Measurements from ENCODE around the gene CLCN1.
A peak's percentile ranks its signal among the peaks of the same experiment; 100 is the strongest.

The CLCN1 gene

DNA sequence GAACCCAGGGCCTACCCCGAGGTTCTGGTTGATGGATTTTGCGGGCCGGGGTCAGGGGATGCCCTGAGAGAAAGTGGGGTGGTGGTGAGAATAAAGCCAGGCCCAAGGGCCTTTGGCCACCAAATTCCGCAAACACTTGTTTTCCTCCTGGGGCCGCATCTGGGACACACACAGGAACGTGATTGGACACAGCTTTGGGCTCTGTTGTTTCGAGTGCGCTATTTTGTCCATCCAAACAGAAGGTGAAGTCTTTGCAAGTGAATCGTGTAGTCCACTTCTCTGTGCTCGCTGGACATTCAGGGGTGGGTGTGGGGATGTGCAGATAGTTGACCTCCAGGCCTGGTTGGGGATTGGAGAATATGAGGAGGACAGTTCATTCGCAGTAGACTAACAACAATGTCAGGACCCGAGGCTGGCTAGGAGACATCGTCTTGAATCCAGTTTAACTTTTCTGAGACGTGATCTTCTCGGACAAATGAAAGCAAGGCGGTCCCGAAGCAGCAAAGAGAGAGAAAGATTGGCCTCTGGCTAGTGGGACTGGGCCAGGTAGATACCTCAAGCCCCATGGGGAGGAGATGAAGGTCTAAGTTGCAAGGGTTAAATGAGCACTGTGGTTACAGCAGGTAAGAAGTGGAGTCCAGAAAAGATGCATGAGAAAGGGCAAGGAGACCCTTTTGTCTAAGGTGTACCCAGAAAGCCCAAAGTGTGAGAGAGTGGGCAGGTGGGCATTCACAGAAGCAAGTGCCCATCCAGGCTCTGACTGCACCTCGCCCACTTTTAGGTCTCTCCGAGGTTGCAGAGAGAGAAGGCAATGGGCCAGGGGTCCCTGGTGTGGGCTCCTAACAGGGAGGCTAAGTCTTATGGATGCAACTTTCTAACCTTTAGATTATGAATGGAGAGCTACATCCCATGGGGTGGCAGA lies 47.4 kb downstream of the CLCN1 start:
- no peak overlapping the region for H3K4me3 ChIP-seq (ENCODE audit: low read depth, low read length)
- no peak for DNase-seq (ENCODE audit: low read depth)
- TF ChIP-seq, protein P1, sequence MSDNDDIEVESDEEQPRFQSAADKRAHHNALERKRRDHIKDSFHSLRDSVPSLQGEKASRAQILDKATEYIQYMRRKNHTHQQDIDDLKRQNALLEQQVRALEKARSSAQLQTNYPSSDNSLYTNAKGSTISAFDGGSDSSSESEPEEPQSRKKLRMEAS (IDR thresholded peaks at IDR 0.05; ENCODE audit: low read depth, low read length) = no peak
- TF ChIP-seq, protein P2, sequence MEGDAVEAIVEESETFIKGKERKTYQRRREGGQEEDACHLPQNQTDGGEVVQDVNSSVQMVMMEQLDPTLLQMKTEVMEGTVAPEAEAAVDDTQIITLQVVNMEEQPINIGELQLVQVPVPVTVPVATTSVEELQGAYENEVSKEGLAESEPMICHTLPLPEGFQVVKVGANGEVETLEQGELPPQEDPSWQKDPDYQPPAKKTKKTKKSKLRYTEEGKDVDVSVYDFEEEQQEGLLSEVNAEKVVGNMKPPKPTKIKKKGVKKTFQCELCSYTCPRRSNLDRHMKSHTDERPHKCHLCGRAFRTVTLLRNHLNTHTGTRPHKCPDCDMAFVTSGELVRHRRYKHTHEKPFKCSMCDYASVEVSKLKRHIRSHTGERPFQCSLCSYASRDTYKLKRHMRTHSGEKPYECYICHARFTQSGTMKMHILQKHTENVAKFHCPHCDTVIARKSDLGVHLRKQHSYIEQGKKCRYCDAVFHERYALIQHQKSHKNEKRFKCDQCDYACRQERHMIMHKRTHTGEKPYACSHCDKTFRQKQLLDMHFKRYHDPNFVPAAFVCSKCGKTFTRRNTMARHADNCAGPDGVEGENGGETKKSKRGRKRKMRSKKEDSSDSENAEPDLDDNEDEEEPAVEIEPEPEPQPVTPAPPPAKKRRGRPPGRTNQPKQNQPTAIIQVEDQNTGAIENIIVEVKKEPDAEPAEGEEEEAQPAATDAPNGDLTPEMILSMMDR (IDR thresholded peaks at IDR 0.05; ENCODE audit: low read depth, low read length) = no peak
- TF ChIP-seq POLR2A (IDR thresholded peaks at IDR 0.05; ENCODE audit: extremely low read depth, insufficient read length) (no peak), MYC (IDR thresholded peaks at IDR 0.05; ENCODE audit: low read depth, low read length) (no peak)

DNA sequence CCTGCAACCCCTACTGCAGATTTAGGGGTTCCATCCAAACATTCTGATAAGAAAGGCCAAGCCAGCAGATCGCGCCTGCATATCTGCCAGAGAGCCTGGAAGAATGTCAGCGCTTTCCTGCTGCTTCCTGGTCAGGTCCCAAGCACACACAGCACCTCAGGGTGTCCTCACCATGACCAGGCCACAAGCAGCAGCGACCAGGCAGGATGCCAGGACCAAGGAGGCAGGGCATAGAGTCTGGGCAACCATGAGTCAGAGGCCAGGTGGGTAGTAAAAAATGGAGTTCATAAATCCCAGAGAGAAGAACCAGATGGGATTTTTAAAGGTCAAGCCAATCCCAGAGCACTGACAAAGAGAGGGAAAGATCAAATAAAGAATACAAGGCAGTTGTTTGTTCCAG lies 52.1 kb downstream of the CLCN1 start:
- no peak overlapping the region for H3K4me3 ChIP-seq (ENCODE audit: low read depth, low read length)
- TF ChIP-seq, protein P1 (IDR thresholded peaks at IDR 0.05; ENCODE audit: low read depth, low read length) = no peak
- no peak for TF ChIP-seq MYC (IDR thresholded peaks at IDR 0.05; ENCODE audit: low read depth, low read length)
- TF ChIP-seq, protein P2 (IDR thresholded peaks at IDR 0.05; ENCODE audit: low read depth, low read length) = no peak
- no peak for TF ChIP-seq POLR2A (IDR thresholded peaks at IDR 0.05; ENCODE audit: extremely low read depth, insufficient read length)
- DNase-seq (ENCODE audit: low read depth) = no peak

DNA sequence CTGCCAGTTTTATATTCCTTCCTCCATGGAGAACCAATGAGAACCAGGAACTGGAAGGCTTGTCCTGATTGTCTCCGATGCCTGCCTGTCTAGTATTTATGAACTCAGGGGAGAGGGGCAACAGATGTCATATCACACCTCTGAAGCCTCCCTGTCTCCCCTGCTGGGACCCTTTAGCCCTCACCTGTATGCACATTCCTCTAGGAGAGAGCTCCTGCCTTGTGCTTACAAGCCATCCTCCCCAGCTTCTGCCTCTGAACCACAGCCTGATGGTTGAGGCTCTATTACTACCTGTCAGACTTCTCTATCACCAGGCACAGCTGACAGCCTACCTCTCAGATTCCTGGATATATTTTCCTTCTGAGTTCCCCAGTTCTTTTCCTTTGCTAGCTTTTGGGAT lies 52.5 kb downstream of the CLCN1 start:
- DNase-seq (ENCODE audit: low read depth) = no peak
- no peak overlapping the region for H3K4me3 ChIP-seq (ENCODE audit: low read depth, low read length)
- TF ChIP-seq, protein P1 (IDR thresholded peaks at IDR 0.05; ENCODE audit: low read depth, low read length) = no peak
- TF ChIP-seq MYC (IDR thresholded peaks at IDR 0.05; ENCODE audit: low read depth, low read length) = no peak
- TF ChIP-seq, protein P2 (IDR thresholded peaks at IDR 0.05; ENCODE audit: low read depth, low read length) = no peak
- no peak for TF ChIP-seq POLR2A (IDR thresholded peaks at IDR 0.05; ENCODE audit: extremely low read depth, insufficient read length)

DNA sequence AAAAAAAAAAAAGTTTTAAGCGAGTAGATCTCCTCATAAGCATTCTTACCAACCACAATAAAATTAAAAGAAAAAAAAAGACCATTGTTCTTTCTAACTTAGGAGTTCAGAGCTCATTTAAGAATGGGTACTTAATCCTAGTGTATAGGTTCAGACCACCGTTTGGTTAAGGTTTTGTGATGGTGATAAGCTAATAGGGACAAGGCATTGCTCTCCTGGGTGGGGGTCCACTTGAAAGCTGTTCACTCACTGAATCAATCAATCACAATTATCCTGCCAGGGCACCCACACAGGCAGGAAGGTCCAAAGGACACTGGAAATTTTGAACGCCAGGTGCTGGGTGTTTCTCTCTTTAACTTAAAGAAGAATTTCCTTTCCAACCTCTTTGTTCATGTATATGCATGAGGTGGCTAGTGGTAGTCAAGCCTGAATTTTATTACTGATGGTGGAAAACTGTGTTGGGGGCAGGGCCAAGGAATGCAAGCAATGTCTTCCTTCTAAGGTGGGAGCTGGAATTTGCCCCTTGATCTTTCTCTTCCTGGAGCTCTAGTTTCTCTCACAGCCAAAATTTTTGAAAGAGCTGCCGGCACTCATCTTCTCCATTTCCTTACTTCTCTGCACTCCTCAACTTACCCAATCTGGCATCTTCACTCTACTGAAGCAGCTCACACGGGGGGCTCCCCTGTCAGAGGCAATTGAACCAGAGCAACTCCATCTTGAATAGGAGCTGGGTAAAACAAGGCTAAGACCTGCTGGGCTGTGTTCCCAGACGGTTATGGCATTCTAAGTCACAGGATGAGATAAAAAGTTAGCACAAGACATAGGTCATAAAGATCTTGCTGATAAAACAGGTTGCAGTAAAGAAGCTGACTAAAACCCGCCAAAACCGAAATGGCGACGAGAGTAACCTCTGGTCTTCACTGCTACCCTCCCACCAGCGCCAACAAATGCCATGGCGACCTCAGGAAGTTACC lies 54.1 kb downstream of the CLCN1 start:
- DNase-seq (ENCODE audit: low read depth) = no peak
- no peak for TF ChIP-seq POLR2A (IDR thresholded peaks at IDR 0.05; ENCODE audit: extremely low read depth, insufficient read length)
- TF ChIP-seq, protein P2 (IDR thresholded peaks at IDR 0.05; ENCODE audit: low read depth, low read length) = no peak
- TF ChIP-seq MYC (IDR thresholded peaks at IDR 0.05; ENCODE audit: low read depth, low read length) = no peak
- TF ChIP-seq, protein P1 (IDR thresholded peaks at IDR 0.05; ENCODE audit: low read depth, low read length) = no peak
- no peak overlapping the region for H3K4me3 ChIP-seq (ENCODE audit: low read depth, low read length)

DNA sequence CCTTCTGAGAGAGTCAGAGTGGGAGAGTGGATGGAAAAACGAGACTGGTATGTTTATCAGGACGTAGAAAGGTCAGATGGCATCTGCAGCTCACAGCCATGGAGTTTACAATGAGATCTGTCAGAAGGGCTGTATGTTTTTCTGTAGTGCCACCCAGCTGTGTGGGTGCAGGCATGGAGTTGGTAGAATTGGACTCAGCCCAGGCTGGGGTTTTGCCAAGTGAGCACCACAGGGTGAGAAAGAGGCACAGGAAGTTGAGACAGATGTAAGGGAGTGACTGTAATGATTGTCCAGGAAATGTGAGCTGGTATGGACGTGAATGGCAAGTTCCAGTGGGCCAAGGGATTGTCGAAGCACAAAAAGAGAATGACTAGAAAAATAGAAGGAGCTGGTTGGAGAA lies 56.2 kb downstream of the CLCN1 start:
- no peak overlapping the region for H3K4me3 ChIP-seq (ENCODE audit: low read depth, low read length)
- peak; percentile 94 for DNase-seq (ENCODE audit: low read depth)
- TF ChIP-seq, protein P2 (IDR thresholded peaks at IDR 0.05; ENCODE audit: low read depth, low read length) = peak; percentile 58
- TF ChIP-seq POLR2A (IDR thresholded peaks at IDR 0.05; ENCODE audit: extremely low read depth, insufficient read length) = no peak
- TF ChIP-seq, protein P1 (IDR thresholded peaks at IDR 0.05; ENCODE audit: low read depth, low read length) = peak; percentile 50
